Neural cell (in vitro differentiated cells): ENCODE measurements around the gene SPAG6.

Source experiments
- EP300 ChIP-seq: fragments of 450-650 bp; conservative IDR thresholded peaks from 2 replicates; pipeline ENCODE4 v1.6.1; 2014; ENCODE audit warnings: antibody characterized with exemption, mild to moderate bottlenecking, moderate library complexity; ENCODE audit not compliant: poor library complexity, severe bottlenecking
- EZH2 ChIP-seq: fragments of 200-600, 300-800 bp; shearing (Covaris generic), sonication (generic); IDR thresholded peaks from 2 replicates; pipeline ENCODE4 v1.6.1; 2014; ENCODE audit warnings: antibody characterized with exemption, low read length, borderline replicate concordance, mild to moderate bottlenecking; ENCODE audit not compliant: insufficient read depth, poor library complexity, severe bottlenecking
- MXI1 ChIP-seq: fragments of 450-650 bp; conservative IDR thresholded peaks from 2 replicates; pipeline ENCODE4 v1.6.1; 2014; ENCODE audit warnings: antibody characterized with exemption, mild to moderate bottlenecking; ENCODE audit not compliant: poor library complexity, severe bottlenecking
- POLR2AphosphoS5 ChIP-seq: IDR thresholded peaks from 2 replicates; pipeline ENCODE4 v1.6.1; 2012
- TAF1 ChIP-seq: IDR thresholded peaks from 2 replicates; pipeline ENCODE4 v1.6.1; 2012; ENCODE audit warnings: low read depth
- TF ChIP-seq, protein P1 (sequence below): fragments of 450-650 bp; IDR thresholded peaks from 2 replicates; pipeline ENCODE4 v1.5.1; 2014; ENCODE audit warnings: antibody characterized with exemption, mild to moderate bottlenecking, moderate library complexity; ENCODE audit not compliant: poor library complexity, severe bottlenecking
- TF ChIP-seq, protein P2 (sequence below): IDR thresholded peaks from 2 replicates; pipeline ENCODE4 v1.6.1; 2012; ENCODE audit warnings: borderline replicate concordance

DNA sequence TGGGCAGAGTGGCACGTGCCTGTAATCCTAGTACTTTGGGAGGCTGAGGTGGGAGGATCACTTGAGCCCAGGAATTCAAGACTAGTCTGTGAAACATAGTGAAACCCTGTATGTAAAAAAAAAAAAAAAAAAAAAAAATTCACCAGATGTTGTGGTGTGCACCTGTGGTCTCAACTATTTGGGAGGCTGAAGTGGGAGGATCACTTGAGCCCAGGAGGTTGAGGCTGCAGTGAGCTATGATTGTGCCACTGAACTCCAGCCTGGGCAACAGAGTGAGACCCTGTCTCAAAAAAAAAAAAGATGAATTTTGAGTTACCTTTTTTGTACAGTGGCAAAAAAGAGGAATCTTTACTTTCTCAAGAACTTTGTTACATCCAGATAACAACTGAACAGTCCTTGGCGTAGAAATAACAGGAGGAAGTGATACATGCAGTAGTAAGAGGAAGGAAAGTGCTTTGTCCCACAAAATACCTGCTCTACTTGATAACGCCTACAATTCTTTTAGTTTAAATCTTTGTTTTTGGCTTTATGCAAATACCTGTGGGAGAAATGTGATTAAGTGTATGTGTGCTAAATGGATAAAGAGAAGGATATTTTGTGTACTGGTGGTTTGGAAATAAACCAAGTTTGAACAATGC is 29.3 kb downstream of the SPAG6 start:
- TF ChIP-seq, protein P1, sequence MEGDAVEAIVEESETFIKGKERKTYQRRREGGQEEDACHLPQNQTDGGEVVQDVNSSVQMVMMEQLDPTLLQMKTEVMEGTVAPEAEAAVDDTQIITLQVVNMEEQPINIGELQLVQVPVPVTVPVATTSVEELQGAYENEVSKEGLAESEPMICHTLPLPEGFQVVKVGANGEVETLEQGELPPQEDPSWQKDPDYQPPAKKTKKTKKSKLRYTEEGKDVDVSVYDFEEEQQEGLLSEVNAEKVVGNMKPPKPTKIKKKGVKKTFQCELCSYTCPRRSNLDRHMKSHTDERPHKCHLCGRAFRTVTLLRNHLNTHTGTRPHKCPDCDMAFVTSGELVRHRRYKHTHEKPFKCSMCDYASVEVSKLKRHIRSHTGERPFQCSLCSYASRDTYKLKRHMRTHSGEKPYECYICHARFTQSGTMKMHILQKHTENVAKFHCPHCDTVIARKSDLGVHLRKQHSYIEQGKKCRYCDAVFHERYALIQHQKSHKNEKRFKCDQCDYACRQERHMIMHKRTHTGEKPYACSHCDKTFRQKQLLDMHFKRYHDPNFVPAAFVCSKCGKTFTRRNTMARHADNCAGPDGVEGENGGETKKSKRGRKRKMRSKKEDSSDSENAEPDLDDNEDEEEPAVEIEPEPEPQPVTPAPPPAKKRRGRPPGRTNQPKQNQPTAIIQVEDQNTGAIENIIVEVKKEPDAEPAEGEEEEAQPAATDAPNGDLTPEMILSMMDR: no peak
- TF ChIP-seq EZH2: no peak
- no peak for TF ChIP-seq MXI1
- no peak for TF ChIP-seq TAF1
- TF ChIP-seq POLR2AphosphoS5: no peak
- TF ChIP-seq, protein P2, sequence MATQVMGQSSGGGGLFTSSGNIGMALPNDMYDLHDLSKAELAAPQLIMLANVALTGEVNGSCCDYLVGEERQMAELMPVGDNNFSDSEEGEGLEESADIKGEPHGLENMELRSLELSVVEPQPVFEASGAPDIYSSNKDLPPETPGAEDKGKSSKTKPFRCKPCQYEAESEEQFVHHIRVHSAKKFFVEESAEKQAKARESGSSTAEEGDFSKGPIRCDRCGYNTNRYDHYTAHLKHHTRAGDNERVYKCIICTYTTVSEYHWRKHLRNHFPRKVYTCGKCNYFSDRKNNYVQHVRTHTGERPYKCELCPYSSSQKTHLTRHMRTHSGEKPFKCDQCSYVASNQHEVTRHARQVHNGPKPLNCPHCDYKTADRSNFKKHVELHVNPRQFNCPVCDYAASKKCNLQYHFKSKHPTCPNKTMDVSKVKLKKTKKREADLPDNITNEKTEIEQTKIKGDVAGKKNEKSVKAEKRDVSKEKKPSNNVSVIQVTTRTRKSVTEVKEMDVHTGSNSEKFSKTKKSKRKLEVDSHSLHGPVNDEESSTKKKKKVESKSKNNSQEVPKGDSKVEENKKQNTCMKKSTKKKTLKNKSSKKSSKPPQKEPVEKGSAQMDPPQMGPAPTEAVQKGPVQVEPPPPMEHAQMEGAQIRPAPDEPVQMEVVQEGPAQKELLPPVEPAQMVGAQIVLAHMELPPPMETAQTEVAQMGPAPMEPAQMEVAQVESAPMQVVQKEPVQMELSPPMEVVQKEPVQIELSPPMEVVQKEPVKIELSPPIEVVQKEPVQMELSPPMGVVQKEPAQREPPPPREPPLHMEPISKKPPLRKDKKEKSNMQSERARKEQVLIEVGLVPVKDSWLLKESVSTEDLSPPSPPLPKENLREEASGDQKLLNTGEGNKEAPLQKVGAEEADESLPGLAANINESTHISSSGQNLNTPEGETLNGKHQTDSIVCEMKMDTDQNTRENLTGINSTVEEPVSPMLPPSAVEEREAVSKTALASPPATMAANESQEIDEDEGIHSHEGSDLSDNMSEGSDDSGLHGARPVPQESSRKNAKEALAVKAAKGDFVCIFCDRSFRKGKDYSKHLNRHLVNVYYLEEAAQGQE: no peak
- TF ChIP-seq EP300: no peak
